Neural cell (in vitro differentiated cells): Measurements from ENCODE around the gene TOLLIP.

Experiments
- EP300 ChIP-seq: fragments of 450-650 bp; conservative IDR thresholded peaks from 2 replicates; pipeline ENCODE4 v1.6.1; 2014; ENCODE audit warnings: antibody characterized with exemption, mild to moderate bottlenecking, moderate library complexity; ENCODE audit not compliant: poor library complexity, severe bottlenecking
- EZH2 ChIP-seq: fragments of 200-600, 300-800 bp; shearing (Covaris generic), sonication (generic); IDR thresholded peaks from 2 replicates; pipeline ENCODE4 v1.6.1; 2014; ENCODE audit warnings: antibody characterized with exemption, low read length, borderline replicate concordance, mild to moderate bottlenecking; ENCODE audit not compliant: insufficient read depth, poor library complexity, severe bottlenecking
- MXI1 ChIP-seq: fragments of 450-650 bp; conservative IDR thresholded peaks from 2 replicates; pipeline ENCODE4 v1.6.1; 2014; ENCODE audit warnings: antibody characterized with exemption, mild to moderate bottlenecking; ENCODE audit not compliant: poor library complexity, severe bottlenecking
- POLR2AphosphoS5 ChIP-seq: IDR thresholded peaks from 2 replicates; pipeline ENCODE4 v1.6.1; 2012
- RAD21 ChIP-seq: fragments of 450-650 bp; conservative IDR thresholded peaks from 2 replicates; pipeline ENCODE4 v1.6.1; 2014; ENCODE audit warnings: antibody characterized with exemption, mild to moderate bottlenecking, moderate library complexity
- SMC3 ChIP-seq: fragments of 450-650 bp; conservative IDR thresholded peaks from 2 replicates; pipeline ENCODE4 v1.6.1; 2014; ENCODE audit warnings: antibody characterized with exemption, mild to moderate bottlenecking, moderate library complexity; ENCODE audit not compliant: poor library complexity
- TAF1 ChIP-seq: IDR thresholded peaks from 2 replicates; pipeline ENCODE4 v1.6.1; 2012; ENCODE audit warnings: low read depth
- TF ChIP-seq, protein P1 (sequence below): fragments of 450-650 bp; IDR thresholded peaks from 2 replicates; pipeline ENCODE4 v1.5.1; 2014; ENCODE audit warnings: antibody characterized with exemption, mild to moderate bottlenecking, moderate library complexity; ENCODE audit not compliant: poor library complexity, severe bottlenecking

GRCh38 chr11:1337647-1338007 is 28.2 kb upstream of the TOLLIP start:
- TF ChIP-seq POLR2AphosphoS5 (no peak), EZH2 (no peak), RAD21 (no peak), TAF1 (no peak), EP300 (no peak), SMC3 (no peak), MXI1 (no peak)
- TF ChIP-seq, protein P1, sequence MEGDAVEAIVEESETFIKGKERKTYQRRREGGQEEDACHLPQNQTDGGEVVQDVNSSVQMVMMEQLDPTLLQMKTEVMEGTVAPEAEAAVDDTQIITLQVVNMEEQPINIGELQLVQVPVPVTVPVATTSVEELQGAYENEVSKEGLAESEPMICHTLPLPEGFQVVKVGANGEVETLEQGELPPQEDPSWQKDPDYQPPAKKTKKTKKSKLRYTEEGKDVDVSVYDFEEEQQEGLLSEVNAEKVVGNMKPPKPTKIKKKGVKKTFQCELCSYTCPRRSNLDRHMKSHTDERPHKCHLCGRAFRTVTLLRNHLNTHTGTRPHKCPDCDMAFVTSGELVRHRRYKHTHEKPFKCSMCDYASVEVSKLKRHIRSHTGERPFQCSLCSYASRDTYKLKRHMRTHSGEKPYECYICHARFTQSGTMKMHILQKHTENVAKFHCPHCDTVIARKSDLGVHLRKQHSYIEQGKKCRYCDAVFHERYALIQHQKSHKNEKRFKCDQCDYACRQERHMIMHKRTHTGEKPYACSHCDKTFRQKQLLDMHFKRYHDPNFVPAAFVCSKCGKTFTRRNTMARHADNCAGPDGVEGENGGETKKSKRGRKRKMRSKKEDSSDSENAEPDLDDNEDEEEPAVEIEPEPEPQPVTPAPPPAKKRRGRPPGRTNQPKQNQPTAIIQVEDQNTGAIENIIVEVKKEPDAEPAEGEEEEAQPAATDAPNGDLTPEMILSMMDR, result no peak
